ENCODE data around the gene COL23A1.

COL23A1 gene

DNA sequence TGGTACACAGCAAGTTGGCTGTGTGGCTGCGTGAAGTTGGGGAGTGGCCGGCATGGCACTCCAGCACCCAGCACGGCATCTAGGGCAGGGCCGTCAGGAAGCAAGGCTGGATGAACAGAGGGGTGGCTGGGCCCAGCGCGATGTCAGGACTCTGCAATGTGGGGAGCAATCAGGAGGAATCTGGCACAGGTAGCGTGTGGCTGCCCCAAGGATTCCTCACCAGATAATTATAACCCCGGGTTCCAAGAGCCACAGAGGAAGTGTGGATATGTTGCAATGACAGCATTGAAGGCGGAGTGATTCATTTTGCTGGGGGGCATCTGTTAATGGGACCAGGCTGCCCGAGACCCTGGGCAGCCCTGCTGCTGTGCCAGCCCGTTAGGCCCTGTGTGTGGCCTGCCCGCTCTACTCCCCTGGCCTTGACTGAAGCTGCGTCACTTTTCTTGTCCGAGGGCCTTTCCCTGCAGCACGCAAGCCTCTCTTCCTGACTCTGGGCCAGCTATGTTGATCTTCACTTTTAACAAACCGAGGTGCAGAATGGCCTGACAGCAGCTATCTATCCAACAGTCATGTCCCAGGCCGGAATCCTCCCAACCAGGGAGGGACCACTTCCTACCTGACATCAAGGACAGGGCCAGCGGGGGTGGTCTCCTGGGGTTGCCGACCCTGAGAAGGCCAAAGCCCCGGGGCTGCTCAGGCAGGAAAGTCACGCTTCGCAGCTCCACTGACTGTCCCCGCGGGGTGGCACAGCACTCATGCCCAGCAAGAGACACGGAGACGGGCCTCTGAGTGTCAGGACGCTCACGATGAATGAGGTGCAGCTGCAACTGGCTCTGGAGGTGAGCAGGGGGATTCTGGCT lies 239.6 kb downstream of the COL23A1 start:
- no peak for DNase-seq

DNA sequence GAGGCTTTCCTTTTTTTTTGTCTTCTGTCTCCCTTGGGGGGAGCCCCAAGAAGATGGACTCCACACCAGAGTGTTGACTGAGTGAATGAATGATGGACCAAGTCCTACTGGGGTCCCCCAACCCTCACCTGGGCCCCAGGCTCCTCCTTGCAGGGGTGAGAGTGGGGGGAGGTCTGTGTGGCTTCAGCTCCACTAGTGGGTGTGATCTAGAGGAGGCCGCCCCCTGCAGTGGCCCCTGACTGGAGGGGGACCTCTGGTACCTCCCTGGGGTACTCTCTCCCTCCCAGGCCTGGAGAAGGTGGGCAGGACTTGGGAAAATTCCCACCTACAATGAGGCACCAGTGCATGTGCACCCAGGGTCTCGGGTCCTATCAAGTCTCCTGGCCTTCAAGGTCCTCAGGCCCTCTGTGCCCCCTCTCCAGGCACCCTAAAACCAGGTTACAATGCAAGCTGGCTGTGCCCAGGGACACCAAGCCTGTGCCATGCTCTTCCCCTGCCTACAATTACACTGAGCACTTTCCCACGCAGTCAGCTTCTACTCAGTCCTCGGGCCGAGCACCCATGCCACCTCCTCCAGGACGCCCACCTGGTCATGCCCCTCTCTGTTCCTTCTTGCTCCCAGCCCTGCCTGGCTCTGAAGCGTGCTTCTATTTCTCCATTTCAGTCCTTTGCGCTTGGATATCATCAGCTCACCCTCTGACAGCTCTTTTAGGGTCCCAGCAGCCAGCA lies 240.4 kb downstream of the COL23A1 start:
- DNase-seq, result no peak

DNA sequence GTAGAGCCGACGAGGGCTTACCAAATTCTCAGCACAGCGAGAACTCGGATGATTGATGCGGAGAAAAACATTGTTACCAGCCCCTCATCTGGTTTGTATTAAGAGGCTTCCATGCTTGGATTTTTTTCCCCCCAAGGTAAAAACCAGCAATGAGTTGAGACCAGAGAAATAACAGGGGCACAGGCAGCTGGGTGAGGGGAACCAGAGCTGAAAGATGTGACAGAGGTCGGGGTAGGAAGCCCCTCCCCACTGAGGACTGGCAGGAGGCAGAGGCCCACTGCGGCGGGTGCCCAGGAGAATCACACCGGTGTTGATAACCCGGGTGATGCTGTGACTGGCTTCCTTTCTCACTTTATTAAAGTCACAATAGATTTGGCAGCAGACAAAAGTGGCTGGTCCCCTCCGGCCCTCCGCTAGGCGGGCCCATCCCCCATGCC lies 241.1 kb downstream of the COL23A1 start:
- DNase-seq, result no peak

DNA sequence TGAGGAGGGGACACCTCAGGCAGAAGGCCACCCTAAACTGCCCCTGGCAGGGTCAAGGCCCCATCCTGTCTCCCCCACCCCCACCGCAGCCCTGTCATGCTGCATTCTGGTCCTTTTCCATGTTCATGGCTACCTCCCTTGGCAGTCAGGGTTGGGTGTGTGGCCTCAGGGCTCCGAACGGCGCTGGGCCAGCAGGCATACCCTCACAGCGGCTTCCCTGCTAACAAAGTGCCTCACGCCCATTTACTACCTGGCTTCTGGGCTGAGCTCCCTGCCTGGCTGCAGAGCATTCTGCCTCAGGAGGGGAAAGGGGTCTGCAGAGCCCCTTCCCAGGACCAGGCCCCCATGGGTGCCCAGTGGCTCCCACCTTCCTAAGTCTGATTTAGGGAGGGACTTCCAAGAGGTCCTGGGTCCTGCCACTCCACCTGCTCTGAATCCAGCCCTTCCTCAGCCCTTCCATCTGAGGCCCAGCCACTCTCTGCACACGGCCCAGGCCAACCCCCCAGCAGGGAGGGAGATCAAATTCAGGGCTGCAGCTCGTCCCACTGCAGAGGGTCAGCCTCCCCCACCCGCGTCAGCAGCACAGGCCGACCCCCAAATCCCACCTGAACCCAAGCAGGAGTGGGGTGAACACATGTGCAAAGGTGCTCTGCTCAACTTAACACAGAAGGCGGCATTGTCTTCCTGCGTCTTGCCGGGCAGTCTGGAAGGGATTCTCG lies 241.7 kb downstream of the COL23A1 start:
- no peak for DNase-seq

DNA sequence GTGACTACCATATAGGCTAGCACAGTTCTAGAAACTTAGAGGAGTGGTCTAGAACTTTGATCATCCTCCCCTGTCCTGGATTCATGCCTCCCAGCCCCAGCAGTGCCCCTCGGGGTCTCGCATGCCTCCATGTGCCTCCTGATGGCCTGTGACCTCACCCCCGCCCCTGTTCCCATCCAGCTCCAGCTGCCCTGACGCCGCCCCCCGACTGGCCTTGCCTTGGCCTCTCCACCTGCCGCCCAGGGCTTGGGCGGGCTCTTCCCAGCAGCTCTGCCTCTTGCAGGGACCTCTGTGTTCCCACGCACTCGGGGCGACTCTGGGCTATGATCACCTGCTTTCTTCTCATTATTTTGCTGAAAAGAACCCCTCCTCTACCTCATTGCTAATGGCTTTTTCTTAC lies 242.2 kb downstream of the COL23A1 start:
- DNase-seq, result no peak

DNA sequence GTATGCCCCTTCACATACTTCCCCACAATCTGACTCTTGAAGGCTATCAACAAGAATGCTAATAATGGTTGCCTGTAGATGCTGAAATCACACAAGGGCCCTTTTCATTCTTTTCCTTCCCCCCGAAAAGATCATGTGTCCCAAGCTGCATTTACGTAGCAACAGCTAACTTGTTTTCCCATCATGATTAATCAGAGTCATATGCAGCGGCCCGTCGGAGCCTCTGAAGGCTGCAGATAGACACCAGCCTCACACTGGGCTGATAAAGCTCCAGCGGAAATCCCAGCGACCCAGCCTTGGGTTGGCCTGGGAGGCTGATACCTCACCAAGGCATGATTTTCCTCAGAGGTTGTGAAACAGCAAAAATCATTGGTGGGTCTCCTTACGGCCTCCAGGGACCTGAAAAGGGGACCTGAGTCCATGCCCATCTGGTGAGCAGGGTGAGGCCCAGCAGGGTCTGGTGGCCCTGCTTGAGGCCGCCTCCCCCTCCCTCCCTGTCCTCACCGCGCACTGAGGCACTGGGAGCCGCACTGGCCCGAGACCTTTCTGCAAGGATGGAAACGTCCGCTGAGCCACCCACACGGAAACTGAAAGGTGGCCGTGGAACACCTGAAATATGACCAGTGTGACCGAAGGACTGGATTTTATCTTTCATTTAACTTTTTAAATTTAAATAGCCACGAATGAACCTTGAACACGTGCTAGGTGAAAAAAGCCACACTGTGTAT lies 243.4 kb downstream of the COL23A1 start:
- no peak for DNase-seq

DNA sequence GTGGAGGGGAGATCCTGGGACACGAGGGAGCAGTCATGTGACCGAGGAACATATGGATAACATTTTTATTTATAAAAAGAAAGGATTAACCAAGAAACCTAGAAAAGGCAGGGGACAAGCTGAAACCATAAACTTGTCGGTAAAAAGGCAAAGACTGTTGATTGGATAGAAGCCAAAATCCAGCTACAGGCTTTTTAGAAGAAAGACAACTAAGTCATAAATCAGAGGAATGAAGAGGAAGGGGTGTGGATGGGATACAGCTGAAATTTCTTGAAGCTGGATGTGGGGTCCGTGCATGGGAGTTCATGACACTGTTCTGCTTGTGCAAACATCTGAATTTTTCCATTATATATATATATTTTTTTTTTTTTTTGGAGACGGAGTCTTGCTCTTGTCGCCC lies 246.9 kb downstream of the COL23A1 start:
- DNase-seq, result no peak

DNA sequence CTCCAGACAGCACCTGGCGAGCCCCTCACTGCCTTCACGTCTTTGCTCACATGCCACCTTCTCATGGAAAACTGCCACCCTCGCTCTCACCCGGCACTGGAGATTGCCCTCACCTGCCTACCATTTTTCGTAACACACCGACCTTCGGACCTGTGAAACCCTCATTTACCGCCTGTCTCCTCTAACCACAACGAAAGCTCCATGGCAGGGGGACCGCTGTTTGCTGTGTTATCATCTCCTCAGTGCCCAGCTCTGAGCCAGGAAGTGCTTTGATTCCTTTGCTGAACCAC lies 248.4 kb downstream of the COL23A1 start:
- DNase-seq, result no peak

DNA sequence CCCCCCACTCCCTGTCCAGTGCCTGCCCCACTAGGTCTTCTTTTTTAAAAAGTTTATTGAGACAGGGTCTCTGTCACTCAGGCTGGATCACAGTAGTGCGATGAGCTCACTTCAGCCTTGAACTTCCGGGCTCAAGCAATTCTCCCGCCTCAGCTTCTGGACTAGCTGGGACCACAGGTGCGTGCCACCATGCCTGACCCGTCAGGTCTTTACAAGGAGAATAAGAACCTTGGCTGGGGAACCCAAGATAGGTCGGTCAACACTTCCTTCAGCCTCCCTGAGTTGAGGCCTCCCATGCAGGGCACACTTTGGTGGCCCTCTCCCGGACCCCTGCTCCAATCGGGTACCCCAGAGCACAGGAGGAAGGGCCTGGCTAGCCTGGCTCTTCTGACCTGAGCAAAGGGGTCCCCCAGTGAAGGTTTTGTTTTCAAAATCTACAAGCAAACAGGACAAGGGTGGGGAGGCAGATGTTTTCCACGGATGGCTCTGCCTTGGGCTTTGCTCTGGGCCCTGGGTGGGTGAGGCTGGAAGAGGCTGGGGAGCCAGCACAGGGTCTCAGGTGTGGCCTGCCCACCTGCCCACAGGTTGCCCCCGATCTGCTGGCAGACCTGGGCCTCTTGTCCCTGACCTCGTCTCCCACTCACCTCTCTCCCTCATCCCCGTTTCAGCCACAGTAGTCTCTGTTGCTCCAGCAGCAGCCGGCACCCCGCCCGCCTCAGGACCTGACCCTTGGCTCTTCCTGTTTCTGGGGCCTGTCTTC lies 248.9 kb downstream of the COL23A1 start:
- no peak for DNase-seq

DNA sequence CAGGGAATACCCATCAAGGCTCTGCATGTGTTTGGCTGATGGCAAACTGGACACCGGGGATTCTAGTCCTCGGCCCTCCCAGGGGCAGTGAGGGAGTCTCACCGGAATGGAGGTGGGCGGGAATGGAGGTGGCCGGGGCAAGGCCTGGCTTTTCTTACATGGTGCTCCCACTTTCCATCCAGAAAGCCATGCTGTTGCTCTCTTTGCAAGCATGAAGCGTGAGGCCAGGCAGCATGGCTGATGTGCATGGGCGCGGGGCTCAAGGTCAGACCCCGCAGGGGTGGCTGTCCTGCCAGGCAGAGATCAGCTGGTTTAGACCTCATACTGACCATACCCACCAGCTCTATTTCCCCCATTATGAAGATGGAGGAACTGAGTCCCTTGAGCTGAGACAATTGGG lies 249.6 kb downstream of the COL23A1 start:
- no peak for DNase-seq

DNA sequence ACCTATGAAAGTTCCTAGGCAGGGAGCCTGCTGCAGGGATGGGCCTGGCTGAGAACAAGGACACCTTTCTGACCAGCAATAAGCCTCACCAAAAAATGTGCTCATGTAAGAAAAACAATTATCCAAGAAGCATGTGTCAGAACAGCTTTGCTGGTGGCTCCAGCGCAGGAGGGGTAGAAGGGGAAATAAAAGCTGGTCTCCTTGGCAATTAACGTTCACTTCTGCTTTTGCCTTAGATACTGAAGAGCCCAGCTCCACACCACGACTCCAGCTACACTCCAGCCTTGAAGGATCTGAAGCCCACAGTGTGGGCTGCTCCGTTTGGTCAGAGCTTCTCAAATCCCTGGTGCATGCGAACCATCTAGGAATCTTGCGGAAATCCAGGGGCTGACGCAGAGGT lies 250.0 kb downstream of the COL23A1 start:
- DNase-seq, result no peak

DNA sequence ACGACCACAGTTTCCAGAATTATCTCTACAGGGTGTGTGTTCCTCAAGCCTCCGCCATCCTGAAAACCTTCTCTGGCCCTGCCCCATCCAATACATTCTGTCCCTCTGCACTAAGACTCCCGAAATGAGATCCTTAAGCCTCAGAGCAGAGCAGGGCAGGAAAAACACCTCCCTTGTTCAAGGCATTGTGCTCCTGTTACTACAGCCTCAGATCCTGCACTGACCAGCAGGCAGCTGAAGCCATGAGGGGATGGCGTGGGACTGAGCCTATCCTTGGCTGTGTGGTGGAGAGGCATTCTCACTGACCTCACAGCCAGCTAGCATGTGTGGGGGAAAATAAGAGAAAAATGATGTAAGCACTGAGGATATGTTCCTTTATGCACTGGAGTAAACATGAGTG lies 250.9 kb downstream of the COL23A1 start:
- no peak for DNase-seq

DNA sequence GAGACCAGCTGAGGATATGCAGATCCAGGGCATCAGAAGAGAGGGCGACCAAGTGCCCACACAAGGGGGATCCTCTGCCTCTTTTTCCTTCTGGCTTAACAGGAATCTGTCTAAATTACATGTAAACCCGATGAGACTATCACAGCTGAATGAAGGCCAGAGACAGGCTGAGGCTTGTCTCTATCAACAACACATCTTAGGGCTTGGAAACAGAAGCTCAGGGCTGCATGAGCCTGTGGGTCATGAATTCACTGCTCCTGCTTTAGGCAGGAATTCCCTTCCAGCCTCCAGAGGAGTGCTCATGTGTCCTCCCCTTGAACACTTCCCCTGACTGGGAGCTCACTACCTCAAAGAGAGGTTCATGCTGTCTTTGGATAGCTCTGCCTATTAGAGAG lies 251.4 kb downstream of the COL23A1 start:
- no peak for DNase-seq

DNA sequence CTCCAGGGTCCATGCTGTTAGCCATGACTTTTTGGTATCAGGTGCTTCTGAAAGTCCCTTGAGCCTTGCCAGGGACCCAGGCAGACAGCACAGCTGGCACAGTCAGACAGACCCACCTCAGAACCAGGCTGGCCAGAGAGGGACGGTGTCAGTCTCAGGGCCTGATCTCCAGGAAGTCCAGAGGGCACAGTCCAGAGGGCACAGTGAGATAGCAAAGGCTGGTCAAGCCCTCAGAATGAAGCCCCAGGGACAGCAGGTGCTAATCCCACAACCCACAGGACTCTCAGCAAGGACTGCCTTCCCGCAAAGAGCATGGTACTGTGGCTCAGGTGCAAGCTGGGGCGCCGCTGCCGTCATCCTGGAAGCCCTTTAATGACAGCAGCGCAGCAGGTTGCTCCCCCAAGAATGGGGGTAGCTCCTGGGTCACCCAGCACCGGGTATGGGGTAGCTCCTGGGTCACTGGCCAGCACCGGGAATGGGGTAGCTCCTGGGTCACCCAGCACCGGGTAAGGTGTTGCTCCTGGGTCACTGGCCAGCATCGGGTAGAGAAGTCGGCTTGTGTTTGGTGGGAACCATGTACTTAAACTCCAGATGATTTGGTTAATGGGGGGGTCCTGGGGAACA lies 252.0 kb downstream of the COL23A1 start:
- no peak for DNase-seq

DNA sequence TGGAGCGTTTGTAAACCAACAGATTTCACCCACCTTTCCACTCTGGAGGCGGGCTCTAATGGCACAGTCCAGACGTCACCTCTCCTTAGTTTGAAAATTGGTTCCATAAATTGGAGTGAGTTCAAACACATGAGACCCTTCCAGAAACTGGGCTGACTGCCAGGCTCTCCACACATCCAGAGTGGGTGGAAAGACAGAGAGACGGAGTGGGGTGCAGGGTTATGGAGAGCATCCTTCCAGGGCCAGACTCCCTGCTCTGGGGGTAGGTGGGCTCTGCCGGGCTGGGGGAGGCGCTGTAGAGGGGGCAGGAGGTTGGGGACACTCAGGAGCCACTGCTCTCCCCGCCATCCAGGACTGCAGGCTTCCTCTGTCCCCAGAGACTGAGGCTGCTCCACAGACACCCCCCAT lies 252.9 kb downstream of the COL23A1 start:
- no peak for DNase-seq

DNA sequence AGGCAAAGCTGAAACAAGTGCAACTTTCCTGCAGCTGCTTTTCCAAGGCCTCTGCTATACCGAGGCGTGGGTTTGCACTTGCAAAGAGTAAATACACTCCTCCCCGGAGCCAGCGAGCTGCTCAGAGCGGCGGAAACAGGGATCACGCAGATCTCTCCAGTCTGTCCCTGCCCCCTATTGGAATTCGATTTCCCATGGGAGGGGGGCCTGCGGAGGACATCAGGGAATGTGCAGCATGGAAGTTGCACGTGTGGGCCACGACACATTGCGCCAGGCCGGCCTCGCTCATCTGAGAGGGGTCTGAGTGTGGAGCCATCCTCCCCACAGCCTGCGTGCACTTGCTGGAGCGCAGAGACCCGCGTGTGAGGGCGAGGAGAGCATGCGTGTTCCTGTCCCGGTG lies 253.3 kb downstream of the COL23A1 start:
- no peak for DNase-seq

DNA sequence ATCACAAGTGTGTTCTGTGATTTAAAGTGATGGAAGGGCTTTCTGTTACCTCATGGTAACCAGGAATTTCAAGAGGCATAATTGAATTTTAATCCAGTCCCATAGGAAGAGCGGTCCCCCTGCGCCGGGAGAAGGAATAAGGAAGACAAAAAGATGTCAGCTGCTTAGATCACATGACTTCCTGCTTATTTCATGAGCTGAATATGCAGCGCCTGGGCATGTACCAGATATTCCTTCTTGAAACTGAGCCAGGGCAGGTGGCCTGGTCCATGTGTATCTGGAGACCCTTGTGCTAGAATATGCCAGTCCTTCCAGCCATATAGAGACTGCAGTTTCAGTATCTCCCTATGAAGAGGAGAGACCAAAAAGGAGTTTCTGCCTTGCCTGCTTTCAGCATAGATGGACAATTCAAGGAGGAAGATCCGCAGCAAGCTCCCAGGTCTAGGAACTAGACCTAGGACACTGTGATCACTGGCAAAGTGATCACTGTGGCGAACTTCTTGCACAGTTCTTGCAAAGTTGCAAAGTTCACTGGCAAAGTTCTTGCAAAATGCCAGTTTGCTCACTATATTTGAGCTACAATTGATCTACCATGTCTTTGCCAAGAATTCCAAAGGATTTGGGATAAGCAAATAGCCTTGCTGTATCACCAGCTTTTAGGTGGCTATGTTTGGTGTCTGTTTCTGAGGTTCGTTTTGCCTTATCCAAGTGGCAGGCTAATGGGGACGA lies 254.7 kb downstream of the COL23A1 start:
- DNase-seq, result no peak

DNA sequence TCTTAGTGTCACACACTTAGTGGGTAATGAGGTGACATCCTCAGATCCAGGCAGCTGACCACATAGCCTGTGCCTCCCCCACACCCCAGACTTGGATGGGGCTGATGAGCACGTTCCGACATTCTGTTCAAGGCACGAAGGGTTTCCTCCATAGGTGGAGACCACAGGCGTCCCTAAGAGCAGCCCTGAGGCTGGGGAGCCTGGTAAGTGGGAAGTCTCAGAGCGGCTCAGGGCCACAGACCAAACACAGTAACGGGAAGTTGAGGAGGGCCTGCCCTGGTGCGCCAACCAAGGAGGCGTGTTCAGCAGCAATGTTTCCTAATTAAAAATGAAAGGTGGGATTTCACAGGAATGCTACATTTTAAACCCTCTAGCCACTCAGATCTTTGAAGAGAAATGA lies 255.3 kb downstream of the COL23A1 start:
- no peak for DNase-seq

DNA sequence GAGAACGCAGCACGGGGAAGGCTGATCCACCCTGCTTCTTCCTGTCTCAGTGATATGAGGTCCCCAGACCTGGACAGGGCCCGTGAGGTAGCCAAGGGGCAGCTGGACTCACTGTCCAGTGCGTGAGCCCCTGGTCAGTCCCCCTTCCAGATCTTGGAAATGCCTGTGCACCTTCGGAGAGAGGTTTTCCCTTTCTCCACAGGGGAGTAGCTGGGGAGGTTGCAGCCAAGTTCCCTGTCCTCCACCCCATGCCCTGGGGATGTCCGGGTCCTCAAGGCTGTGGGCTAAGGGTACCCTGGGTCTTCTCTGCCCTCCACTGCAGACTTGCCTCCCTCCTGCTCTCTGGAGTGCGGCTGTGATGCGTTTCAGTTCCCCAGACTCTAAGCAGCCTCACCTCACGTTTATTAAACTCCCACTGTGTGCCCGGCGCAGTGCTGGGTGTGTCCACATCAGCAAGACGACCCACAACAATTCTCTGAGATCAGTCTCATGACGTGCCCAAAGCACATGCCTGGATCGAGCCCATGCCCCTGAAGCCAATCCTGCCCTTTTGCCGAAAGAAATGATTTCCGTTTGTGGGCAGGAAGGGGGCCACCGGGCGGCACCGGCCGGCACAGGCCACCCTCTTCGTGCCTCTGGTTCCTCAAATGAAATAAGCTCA lies 256.2 kb downstream of the COL23A1 start:
- DNase-seq, result no peak

DNA sequence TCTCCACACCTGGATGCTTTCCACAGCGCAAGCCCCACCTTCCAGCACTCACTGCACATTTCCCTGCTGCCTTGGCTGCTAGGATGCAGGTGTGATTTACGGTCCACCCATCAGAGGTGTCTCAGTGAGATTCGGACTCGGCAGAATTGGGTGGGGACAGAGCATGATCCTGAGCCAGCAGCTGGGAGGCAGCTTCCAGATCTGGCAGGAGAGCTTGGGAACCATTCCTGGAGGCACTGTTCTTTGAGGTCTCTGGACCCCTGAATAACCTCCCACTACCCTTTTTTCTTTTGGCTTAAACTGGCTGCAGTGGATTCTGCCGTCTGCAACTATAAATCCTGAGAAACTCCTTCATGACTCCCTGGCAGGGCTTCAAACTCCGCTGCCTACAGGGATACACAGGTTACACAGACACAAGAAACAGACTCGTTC lies 258.0 kb downstream of the COL23A1 start:
- DNase-seq, result no peak
